GM12872 (cell line): Measurements from ENCODE around the gene B4GALT4.

ENCODE experiments used
- CTCF ChIP-seq: IDR thresholded peaks from 3 replicates; pipeline ENCODE4 v1.5.1; 2011; ENCODE audit warnings: low read depth, mild to moderate bottlenecking, low read length, moderate library complexity; ENCODE audit not compliant: insufficient read depth

Gene B4GALT4

GRCh38 chr3:119259821-119260220 is 19.1 kb upstream of the B4GALT4 start:
- TF ChIP-seq CTCF, result no peak

GRCh38 chr3:119258915-119259314 is 18.2 kb upstream of the B4GALT4 start:
- TF ChIP-seq CTCF, result no peak

GRCh38 chr3:119257654-119258410 is 17.2 kb upstream of the B4GALT4 start:
- TF ChIP-seq CTCF, result no peak

GRCh38 chr3:119257111-119257510 is 16.4 kb upstream of the B4GALT4 start:
- no peak for TF ChIP-seq CTCF

GRCh38 chr3:119255214-119255613 is 14.5 kb upstream of the B4GALT4 start:
- no peak for TF ChIP-seq CTCF

GRCh38 chr3:119245778-119246177 is 5.1 kb upstream of the B4GALT4 start:
- TF ChIP-seq CTCF, result no peak

GRCh38 chr3:119243712-119244111 is 3.0 kb upstream of the B4GALT4 start:
- no peak for TF ChIP-seq CTCF
